WTC11 (cell line): Measurements from ENCODE around the gene ZPBP.

ENCODE experiments used
- ATF3 ChIP-seq: sonication (generic); formaldehyde crosslinking; conservative IDR thresholded peaks from 2 replicates; pipeline ENCODE4 v1.8.1; 2022; ENCODE audit warnings: mild to moderate bottlenecking, missing genetic modification reagents
- CREB1 ChIP-seq: sonication (generic); formaldehyde crosslinking; IDR thresholded peaks from 2 replicates; pipeline ENCODE4 v1.8.0; 2023; ENCODE audit warnings: mild to moderate bottlenecking, missing genetic modification reagents
- IRF1 ChIP-seq: sonication (generic); formaldehyde crosslinking; IDR thresholded peaks from 2 replicates; pipeline ENCODE4 v1.8.0; 2023; ENCODE audit warnings: missing genetic modification reagents
- NFYB ChIP-seq: sonication (generic); formaldehyde crosslinking; conservative IDR thresholded peaks from 2 replicates; pipeline ENCODE4 v1.8.0; 2022; ENCODE audit warnings: low read depth, missing genetic modification reagents
- NR1H2 ChIP-seq: sonication (generic); formaldehyde crosslinking; IDR thresholded peaks from 2 replicates; pipeline ENCODE4 v1.9.0; 2021; ENCODE audit warnings: mild to moderate bottlenecking, moderate library complexity, missing genetic modification reagents
- OVOL2 ChIP-seq: fragments of 250-450 bp; sonication (Bioruptor Pico); IDR thresholded peaks from 2 replicates; pipeline ENCODE4 v1.9.0; 2021; ENCODE audit warnings: mild to moderate bottlenecking, borderline replicate concordance
- PRDM15 ChIP-seq: sonication (generic); formaldehyde crosslinking; IDR thresholded peaks from 2 replicates; pipeline ENCODE4 v1.8.0; 2022; ENCODE audit warnings: missing genetic modification reagents
- STAT6 ChIP-seq: sonication (generic); formaldehyde crosslinking; conservative IDR thresholded peaks from 2 replicates; pipeline ENCODE4 v1.8.1; 2023; ENCODE audit warnings: mild to moderate bottlenecking, low read depth, missing genetic modification reagents, moderate library complexity
- USF2 ChIP-seq: sonication (generic); formaldehyde crosslinking; IDR thresholded peaks from 2 replicates; pipeline ENCODE4 v1.8.1; 2023; ENCODE audit warnings: mild to moderate bottlenecking, missing genetic modification reagents, moderate library complexity
- ZNF232 ChIP-seq: sonication (generic); formaldehyde crosslinking; IDR thresholded peaks from 2 replicates; pipeline ENCODE4 v1.8.0; 2022; ENCODE audit warnings: mild to moderate bottlenecking, missing genetic modification reagents
- TF ChIP-seq, protein P1 (sequence below): fragments of 200-600 bp; IDR thresholded peaks from 2 replicates; pipeline ENCODE4 v1.8.0; 2022; ENCODE audit warnings: antibody characterized with exemption
- TF ChIP-seq, protein P2 (sequence below): sonication (generic); formaldehyde crosslinking; IDR thresholded peaks from 2 replicates; pipeline ENCODE4 v1.8.0; 2022; ENCODE audit warnings: mild to moderate bottlenecking, missing genetic modification reagents
- TF ChIP-seq, protein P3 (sequence below): sonication (generic); formaldehyde crosslinking; IDR thresholded peaks from 2 replicates; pipeline ENCODE4 v1.8.0; 2022; ENCODE audit warnings: mild to moderate bottlenecking, missing genetic modification reagents
- TF ChIP-seq, protein P4 (sequence below): sonication (generic); formaldehyde crosslinking; IDR thresholded peaks from 2 replicates; pipeline ENCODE4 v1.8.0; 2022; ENCODE audit warnings: mild to moderate bottlenecking, missing genetic modification reagents

- TF ChIP-seq, protein P1, sequence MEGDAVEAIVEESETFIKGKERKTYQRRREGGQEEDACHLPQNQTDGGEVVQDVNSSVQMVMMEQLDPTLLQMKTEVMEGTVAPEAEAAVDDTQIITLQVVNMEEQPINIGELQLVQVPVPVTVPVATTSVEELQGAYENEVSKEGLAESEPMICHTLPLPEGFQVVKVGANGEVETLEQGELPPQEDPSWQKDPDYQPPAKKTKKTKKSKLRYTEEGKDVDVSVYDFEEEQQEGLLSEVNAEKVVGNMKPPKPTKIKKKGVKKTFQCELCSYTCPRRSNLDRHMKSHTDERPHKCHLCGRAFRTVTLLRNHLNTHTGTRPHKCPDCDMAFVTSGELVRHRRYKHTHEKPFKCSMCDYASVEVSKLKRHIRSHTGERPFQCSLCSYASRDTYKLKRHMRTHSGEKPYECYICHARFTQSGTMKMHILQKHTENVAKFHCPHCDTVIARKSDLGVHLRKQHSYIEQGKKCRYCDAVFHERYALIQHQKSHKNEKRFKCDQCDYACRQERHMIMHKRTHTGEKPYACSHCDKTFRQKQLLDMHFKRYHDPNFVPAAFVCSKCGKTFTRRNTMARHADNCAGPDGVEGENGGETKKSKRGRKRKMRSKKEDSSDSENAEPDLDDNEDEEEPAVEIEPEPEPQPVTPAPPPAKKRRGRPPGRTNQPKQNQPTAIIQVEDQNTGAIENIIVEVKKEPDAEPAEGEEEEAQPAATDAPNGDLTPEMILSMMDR = no peak
- TF ChIP-seq ZNF232 (CRISPR knock-in tag) (no peak), CREB1 (CRISPR knock-in tag) (no peak), OVOL2 (CRISPR knock-in tag) (no peak), IRF1 (CRISPR knock-in tag) (no peak), PRDM15 (CRISPR knock-in tag) (no peak), USF2 (CRISPR knock-in tag) (no peak), ATF3 (CRISPR knock-in tag) (no peak), STAT6 (CRISPR knock-in tag) (no peak), NFYB (CRISPR knock-in tag) (no peak), NR1H2 (CRISPR knock-in tag) (no peak)
- TF ChIP-seq, protein P2, sequence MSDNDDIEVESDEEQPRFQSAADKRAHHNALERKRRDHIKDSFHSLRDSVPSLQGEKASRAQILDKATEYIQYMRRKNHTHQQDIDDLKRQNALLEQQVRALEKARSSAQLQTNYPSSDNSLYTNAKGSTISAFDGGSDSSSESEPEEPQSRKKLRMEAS (CRISPR knock-in tag) = no peak
- TF ChIP-seq, protein P3, sequence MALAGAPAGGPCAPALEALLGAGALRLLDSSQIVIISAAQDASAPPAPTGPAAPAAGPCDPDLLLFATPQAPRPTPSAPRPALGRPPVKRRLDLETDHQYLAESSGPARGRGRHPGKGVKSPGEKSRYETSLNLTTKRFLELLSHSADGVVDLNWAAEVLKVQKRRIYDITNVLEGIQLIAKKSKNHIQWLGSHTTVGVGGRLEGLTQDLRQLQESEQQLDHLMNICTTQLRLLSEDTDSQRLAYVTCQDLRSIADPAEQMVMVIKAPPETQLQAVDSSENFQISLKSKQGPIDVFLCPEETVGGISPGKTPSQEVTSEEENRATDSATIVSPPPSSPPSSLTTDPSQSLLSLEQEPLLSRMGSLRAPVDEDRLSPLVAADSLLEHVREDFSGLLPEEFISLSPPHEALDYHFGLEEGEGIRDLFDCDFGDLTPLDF (CRISPR knock-in tag) = no peak
- TF ChIP-seq, protein P4, sequence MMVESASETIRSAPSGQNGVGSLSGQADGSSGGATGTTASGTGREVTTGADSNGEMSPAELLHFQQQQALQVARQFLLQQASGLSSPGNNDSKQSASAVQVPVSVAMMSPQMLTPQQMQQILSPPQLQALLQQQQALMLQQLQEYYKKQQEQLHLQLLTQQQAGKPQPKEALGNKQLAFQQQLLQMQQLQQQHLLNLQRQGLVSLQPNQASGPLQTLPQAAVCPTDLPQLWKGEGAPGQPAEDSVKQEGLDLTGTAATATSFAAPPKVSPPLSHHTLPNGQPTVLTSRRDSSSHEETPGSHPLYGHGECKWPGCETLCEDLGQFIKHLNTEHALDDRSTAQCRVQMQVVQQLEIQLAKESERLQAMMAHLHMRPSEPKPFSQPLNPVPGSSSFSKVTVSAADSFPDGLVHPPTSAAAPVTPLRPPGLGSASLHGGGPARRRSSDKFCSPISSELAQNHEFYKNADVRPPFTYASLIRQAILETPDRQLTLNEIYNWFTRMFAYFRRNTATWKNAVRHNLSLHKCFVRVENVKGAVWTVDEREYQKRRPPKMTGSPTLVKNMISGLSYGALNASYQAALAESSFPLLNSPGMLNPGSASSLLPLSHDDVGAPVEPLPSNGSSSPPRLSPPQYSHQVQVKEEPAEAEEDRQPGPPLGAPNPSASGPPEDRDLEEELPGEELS (CRISPR knock-in tag) = no peak
Measured at GRCh38 chr7:50141854-50142253, 48.8 kb upstream of the ZPBP start.
